Measurements from ENCODE around the gene TSC22D3. TPM values are rescaled to one million over a fixed set of nuclear protein-coding genes. Genes with fewer than 3 reads are reported as not detected.
A peak's percentile ranks its signal among the peaks of the same experiment; 100 is the strongest.
"Not testable (repeated sequence)": the region's sequence is repeated elsewhere in the genome, so short reads cannot be mapped to it uniquely, and the experiment has no call there.

Gene TSC22D3
- 317 TPM for total RNA-seq
- long read RNA-seq, transcript TSC22D3-208 (2 exons, 576 nt), result minor isoform, 61 of 712 reads
- long read RNA-seq, transcript TSC22D3-205 (3 exons, 1,812 nt), result minor isoform, 8 of 712 reads
- long read RNA-seq, transcript TSC22D3-206 (3 exons, 2,027 nt), result major isoform, 537 of 712 reads
- long read RNA-seq, transcript TSC22D3-203 (3 exons, 2,266 nt), result minor isoform, 34 of 712 reads
- long read RNA-seq, partial matches to known transcripts, result 1 of 712 reads
- long read RNA-seq, other reads (novel, unspliced or antisense), result 64 of 712 reads

- no peaks in the 10 kb centered on the region for H3K36me3 ChIP-seq
- ATAC-seq (peak; percentile 94), DNase-seq (peak; percentile 90)
- H3K4me3 ChIP-seq, result peak within 1 kb of the TSS; percentile 60
- H3K27me3 ChIP-seq, result no peaks in the 10 kb centered on the region
- peak; percentile 13 for TF ChIP-seq CTCF (IDR thresholded peaks at IDR 0.05)
- peaks cover 5% of the 10 kb centered on the region for H3K4me1 ChIP-seq
- H3K27ac ChIP-seq, result peak within 1 kb of the TSS; percentile 80
- intact Hi-C loops (cut with DNase I), result no loop called here
- no peaks in the 10 kb centered on the region for H3K9me3 ChIP-seq
These were observed at the start of gene TSC22D3 for GRCh38 chrX:107775734-107776511. TSS of gene TSC22D3 (minus strand) at chrX:107775787. CDS start at chrX:107775419, 368 bp downstream.

- ATAC-seq, result no peak
- H3K9me3 ChIP-seq, result no peaks in the 10 kb centered on the region
- intact Hi-C loops (cut with DNase I), result no loop called here
- no peaks in the 10 kb centered on the region for H3K4me1 ChIP-seq
- no peaks in the 10 kb centered on the region for H3K36me3 ChIP-seq
- H3K27ac ChIP-seq, result no peak overlapping the region
- no peaks in the 10 kb centered on the region for H3K27me3 ChIP-seq
- no peak for TF ChIP-seq CTCF (IDR thresholded peaks at IDR 0.05)
- no peak for DNase-seq
- H3K4me3 ChIP-seq, result no peak overlapping the region
These were observed 47.9 kb upstream of the TSC22D3 start for GRCh38 chrX:107823456-107823855.

GRCh38 chrX:107823042-107823441 is 47.5 kb upstream of the TSC22D3 start:
- no peak for ATAC-seq
- no peaks in the 10 kb centered on the region for H3K9me3 ChIP-seq
- H3K36me3 ChIP-seq, result no peaks in the 10 kb centered on the region
- no peak for DNase-seq
- H3K27me3 ChIP-seq, result no peaks in the 10 kb centered on the region
- H3K4me1 ChIP-seq, result no peaks in the 10 kb centered on the region
- intact Hi-C loops (cut with DNase I), result no loop called here
- H3K27ac ChIP-seq, result no peak overlapping the region
- no peak overlapping the region for H3K4me3 ChIP-seq
- no peak for TF ChIP-seq CTCF (IDR thresholded peaks at IDR 0.05)

GRCh38 chrX:107818900-107819521 is 43.4 kb upstream of the TSC22D3 start:
- no peak for DNase-seq
- Histone ChIP-seq H3K4me1 (no peaks in the 10 kb centered on the region), H3K4me3 (no peak overlapping the region), H3K27ac (no peak overlapping the region), H3K27me3 (no peaks in the 10 kb centered on the region), H3K36me3 (no peaks in the 10 kb centered on the region), H3K9me3 (no peaks in the 10 kb centered on the region)
- intact Hi-C loops (cut with DNase I), result no loop called here
- ATAC-seq, result no peak
- no peak for TF ChIP-seq CTCF (IDR thresholded peaks at IDR 0.05)

- DNase-seq, result not testable (repeated sequence)
These were observed 34.5 kb upstream of the TSC22D3 start for GRCh38 chrX:107810053-107810452.

GRCh38 chrX:107805179-107805578 is 29.6 kb upstream of the TSC22D3 start:
- TF ChIP-seq CTCF (IDR thresholded peaks at IDR 0.05), result no peak
- H3K27me3 ChIP-seq, result no peaks in the 10 kb centered on the region
- ATAC-seq, result no peak
- H3K36me3 ChIP-seq, result no peaks in the 10 kb centered on the region
- no peaks in the 10 kb centered on the region for H3K9me3 ChIP-seq
- intact Hi-C loops (cut with DNase I), result no loop called here
- H3K27ac ChIP-seq, result no peak overlapping the region
- DNase-seq, result no peak
- no peak overlapping the region for H3K4me3 ChIP-seq
- H3K4me1 ChIP-seq, result no peaks in the 10 kb centered on the region

More at GRCh38 chrX:107810053-107810452, 34.5 kb upstream of the TSC22D3 start:
- intact Hi-C loops (cut with DNase I); H3K27ac ChIP-seq; ATAC-seq; H3K27me3 ChIP-seq; H3K36me3 ChIP-seq; H3K4me1 ChIP-seq; H3K9me3 ChIP-seq; H3K4me3 ChIP-seq: not testable (repeated sequence)

All from upper lobe of right lung (tissue), 1 donor.